Stimulated activated CD4-positive, alpha-beta T cell treated with anti-CD3 and anti-CD28 coated beads, Interleukin-15, amount 100 ng/mL, for 48 hours (primary cell): ENCODE measurements around the gene SLC31A2.
A peak's percentile ranks its signal among the peaks of the same experiment; 100 is the strongest.
"Not testable (repeated sequence)": the region's sequence is repeated elsewhere in the genome, so short reads cannot be mapped to it uniquely, and the experiment has no call there.

Source experiments
- DNase-seq, 2 donors: peaks; one replicate each; pipeline ENCODE4 v3.0.0-alpha.2; 2020; ENCODE audit warnings: low read depth in 2 of 2

Gene SLC31A2, protein sequence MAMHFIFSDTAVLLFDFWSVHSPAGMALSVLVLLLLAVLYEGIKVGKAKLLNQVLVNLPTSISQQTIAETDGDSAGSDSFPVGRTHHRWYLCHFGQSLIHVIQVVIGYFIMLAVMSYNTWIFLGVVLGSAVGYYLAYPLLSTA

GRCh38 chr9:113150670-113151611 is at the start of gene SLC31A2:
TSS of gene SLC31A2 (plus strand) at chr9:113151007. CDS start at chr9:113151075, 68 bp downstream.
- DNase-seq: peak; percentile 79 to 85

- not testable (repeated sequence) for DNase-seq
These were observed 45.5 kb upstream of the SLC31A2 start for GRCh38 chr9:113105345-113105744.

DNA sequence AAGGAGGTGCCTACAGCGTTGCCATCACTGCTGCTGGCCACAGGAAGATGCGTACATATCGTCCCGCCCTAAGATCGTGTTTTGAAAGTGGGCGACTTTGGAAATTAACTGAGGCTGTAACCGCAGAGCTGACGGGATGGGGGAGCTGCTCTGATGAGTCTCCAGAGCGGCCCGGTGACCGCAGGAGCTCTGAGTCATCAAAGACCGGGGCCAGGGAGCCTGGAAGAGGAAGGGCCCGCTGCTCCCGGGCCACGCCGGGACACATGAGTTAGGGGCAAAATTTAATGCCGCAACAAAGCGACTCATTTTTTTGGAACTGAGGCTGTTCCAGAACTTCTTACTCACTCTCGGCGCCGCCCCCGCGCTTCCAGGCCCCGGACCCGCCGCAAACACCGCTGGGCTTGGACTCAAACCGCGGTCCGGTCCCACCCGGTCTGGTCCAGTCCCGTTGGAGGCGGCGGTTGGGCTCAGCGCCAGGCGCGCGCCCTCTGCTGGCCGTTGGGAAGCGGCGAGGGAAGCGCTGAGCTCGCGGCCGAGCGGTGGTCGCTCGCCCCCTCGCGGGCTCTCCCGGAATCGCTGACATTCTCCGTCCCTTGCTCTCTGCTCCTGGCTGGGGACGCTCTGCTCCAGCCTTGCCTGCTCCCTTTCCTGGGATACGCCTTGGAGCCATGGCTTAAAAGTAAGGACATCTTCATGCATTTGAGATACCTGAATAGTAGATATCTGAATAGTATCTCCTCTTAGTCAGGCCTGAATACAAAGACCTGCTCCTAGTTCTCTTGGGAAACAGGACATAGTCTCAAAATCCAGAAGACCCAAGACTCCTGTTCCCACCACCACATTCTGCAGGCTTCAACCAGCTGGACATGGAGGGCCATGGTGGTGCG is 39.5 kb upstream of the SLC31A2 start:
- DNase-seq: not testable (repeated sequence)

GRCh38 chr9:113112706-113113510 is 37.9 kb upstream of the SLC31A2 start:
- DNase-seq: not testable (repeated sequence)

GRCh38 chr9:113118829-113119228 is 32.0 kb upstream of the SLC31A2 start:
- not testable (repeated sequence) for DNase-seq

DNA sequence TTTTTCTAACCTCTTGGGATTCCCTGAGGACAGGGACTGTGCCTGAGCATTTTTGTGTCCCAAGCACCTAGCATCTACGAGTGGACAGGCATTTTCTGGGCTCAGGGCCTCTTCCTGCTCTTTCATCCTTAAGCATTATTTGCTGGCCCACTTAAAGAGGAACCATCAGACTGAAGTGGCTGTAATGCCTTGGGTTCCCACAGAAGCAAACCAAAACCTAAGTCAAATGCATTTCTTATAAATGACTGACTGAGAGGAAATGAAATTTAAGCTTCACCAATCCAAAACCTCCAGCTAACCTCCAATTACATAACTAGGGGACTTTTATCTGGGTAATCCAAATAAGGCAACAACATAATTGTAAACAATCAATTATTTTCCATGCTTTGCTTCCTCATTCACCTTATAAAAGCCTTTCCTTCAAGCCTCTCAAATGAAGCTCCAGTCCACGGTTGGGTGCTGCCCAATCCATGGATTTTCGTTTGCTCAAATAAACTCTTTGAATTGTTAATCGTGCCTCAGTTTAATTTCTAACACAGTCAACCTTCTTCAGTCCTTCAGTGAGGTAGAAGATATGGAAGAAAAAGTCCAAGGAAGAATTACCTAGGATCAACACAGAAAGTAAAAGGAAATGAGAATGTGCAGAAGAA is 25.3 kb upstream of the SLC31A2 start:
- no peak for DNase-seq

DNA sequence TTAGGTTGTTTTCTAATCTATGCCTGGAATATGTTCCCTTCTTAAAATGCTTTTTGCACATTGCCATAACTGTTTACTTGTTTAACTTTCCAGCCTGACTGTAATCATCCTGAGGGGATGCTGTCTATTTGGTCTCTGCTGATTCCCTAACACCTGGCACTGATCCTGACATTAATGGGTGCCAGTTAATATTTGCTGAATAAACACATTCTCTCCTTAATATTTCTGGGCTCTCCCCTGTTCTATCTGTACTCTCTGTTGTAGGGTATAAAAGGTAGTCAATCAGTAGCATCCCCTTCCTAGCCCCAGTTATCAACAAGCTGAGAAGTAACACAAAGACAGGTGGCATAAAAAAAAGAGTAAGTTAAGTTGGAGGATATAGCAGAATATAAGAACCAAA is 21.3 kb upstream of the SLC31A2 start:
- no peak for DNase-seq

- DNase-seq: no peak
These were observed 20.9 kb upstream of the SLC31A2 start for GRCh38 chr9:113129884-113130283.

GRCh38 chr9:113131689-113132151 is 19.1 kb upstream of the SLC31A2 start:
- DNase-seq: no peak

- DNase-seq: no peak
These were observed 13.3 kb upstream of the SLC31A2 start for GRCh38 chr9:113137196-113138168.

DNA sequence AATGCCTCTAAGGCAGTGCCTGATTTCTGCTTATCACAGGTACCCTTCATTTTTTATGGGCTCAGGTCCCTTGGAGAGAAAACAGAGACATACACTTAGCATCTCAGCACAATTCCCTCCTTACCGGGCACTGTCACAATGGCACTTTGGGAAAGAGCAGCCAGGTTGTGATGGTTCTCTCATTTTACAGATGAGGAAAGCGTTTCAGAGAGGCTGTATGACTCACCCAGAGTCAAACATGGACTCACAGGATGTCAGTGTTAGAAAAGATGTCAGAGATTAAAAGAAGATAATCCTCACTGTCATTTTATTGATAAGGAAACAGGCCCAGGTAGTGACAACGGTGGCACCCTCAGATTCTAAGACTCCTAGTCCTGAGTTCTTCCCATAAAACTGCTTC is 12.0 kb upstream of the SLC31A2 start:
- no peak for DNase-seq

- DNase-seq: no peak
These were observed 11.5 kb upstream of the SLC31A2 start for GRCh38 chr9:113139225-113139829.

- DNase-seq: no peak
These were observed 10.9 kb upstream of the SLC31A2 start for GRCh38 chr9:113139953-113140352.

- not testable (repeated sequence) for DNase-seq
These were observed 9.9 kb upstream of the SLC31A2 start for GRCh38 chr9:113140896-113141295.

DNA sequence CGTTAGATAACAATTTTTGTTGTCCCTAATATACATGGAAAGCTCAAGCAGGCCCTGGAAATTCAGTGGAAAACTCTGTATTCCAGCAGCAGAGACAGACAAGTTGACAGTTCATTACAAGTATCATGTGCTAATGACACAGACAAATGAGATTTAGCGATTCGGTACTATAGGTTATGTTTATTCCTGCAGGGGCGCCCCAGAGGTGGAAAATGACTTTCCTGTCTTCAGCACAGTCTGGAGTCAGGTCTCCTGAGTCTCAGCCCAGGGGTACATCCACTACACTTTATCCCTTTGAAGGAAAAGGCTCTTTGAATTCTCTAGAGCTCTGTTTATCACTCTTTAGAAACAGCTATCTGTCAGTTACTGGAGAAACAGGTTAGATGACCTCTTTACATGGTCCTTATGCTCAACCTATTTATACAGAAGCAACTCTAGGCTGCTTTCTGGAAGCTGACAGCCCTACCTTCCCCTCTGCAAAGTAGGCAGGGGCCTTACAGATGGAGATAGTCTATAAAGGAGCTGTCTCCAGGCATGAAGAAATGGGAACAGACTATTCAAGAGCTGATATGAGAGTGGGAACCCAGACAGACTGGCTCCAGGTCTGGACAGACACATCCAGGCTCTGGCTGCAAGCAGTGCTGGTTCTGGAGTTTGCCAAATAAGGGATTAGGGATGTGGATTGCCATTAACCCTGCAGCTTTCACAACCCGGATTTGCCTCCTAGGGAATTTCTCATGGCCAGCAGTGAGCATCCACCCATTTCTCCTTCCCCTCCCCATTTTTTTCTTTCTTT is 7.2 kb upstream of the SLC31A2 start:
- DNase-seq: no peak

DNA sequence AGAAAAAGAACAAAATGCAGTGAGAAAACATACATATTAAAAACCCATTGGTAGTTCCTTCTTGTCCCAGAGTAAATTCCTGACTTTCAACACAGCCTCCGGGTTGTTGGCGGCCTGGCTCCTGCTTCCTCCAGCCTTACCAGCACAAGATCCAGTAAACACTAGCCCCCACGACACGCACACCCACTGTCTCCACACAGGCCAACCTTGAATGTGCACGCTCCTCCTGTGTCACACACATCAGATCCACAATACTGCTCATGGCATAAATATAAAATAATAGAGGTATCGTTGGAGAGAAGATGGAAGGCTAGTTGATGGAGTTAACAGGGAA is 2.5 kb upstream of the SLC31A2 start:
- no peak for DNase-seq

DNA sequence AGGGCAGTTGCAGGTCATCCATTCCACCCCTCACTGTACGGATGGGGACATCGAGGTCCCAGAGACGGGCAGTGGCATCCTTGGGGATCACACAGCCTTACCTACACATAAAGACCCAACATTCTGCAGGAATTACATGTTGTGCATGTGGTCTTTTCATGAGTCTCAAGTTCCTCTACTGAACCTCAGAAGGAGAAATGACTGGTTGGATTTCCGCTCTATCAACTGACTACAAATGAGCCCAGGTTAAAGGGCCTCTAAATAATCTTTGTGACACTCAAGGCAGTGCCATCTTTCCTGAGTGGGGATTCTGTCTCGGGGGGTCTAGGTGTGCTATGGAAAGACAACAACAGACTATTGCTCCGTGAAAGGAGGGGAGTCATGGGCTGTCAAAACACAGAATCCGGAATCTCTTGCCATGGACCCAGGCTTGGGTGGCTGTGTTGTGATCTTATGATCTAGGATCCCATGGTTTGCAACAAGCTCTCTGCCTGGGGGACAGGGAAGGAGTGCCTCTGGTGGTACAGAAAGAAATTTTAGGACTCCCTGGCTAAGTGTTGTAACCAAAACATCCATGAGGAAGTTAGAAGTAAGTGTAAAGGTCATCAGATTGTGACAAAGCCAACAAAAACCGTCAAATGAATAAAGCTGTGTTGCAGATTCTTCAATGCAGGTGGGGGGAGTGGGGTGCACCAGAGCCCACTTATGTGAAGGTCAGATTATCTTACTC is 1.9 kb upstream of the SLC31A2 start:
- DNase-seq: no peak

- DNase-seq: not testable (repeated sequence)
These were observed 1.2 kb upstream of the SLC31A2 start for GRCh38 chr9:113149561-113149960.
